IMR-90 (cell line): ENCODE measurements around the gene TIAM2. TPM values are rescaled to one million over a fixed set of nuclear protein-coding genes. Genes with fewer than 3 reads are reported as not detected.

Experiments
- ATAC-seq: fragments of 200-7000 bp; cut with Tn5 transposase; 2 replicates; pipeline ENCODE4 v1.9.1; 2020; ENCODE audit warnings: low read depth, mild to moderate bottlenecking, moderate library complexity
- BruUV-seq: library from RNA; stranded (reverse); fragments of 400-500 nt; replicated peaks from 2 replicates; lab custom pipeline; 2021; lab: Mats Ljungman, UMichigan
- CTCF ChIA-PET: fragments of 300-600 bp; formaldehyde crosslinking; extraction: SDS; loops from one replicate; lab custom pipeline; 2021; ENCODE audit warnings: antibody characterized with exemption; lab: Yijun Ruan, JAX
- POLR2A ChIA-PET: fragments of 300-600 bp; sonication (Branson Sonifier 250); formaldehyde crosslinking; loops from one replicate; lab custom pipeline; 2022; ENCODE audit warnings: antibody characterized with exemption; ENCODE audit not compliant: unreplicated experiment; lab: Charles Lee
- DNase-seq: peaks from one replicate; pipeline ENCODE4 v3.0.0; 2013
- H2AFZ ChIP-seq: replicated peaks from 2 replicates; pipeline ENCODE3; 2013; ENCODE audit warnings: low read length, mild to moderate bottlenecking; ENCODE audit not compliant: poor library complexity
- H2AK5ac ChIP-seq: 2 replicates; pipeline ENCODE4 v1.6.1; 2013; ENCODE audit warnings: low read depth, low read length, inconsistent platforms
- H2AK9ac ChIP-seq: replicated peaks from 2 replicates; pipeline ENCODE3; 2013; ENCODE audit warnings: mild to moderate bottlenecking, low read depth, low read length, moderate library complexity; ENCODE audit not compliant: poor library complexity
- H2BK120ac ChIP-seq: 2 replicates; pipeline ENCODE4 v1.6.1; 2013; ENCODE audit warnings: low read depth, low read length, inconsistent platforms
- H2BK15ac ChIP-seq: 3 replicates; pipeline ENCODE4 v1.6.1; 2013; ENCODE audit warnings: low read depth, low read length, inconsistent platforms
- H2BK20ac ChIP-seq: 2 replicates; pipeline ENCODE4 v1.6.1; 2013; ENCODE audit warnings: low read depth, mild to moderate bottlenecking, inconsistent platforms, low read length, moderate library complexity
- H2BK5ac ChIP-seq: 2 replicates; pipeline ENCODE4 v1.6.1; 2013; ENCODE audit warnings: mild to moderate bottlenecking, low read depth, low read length, inconsistent platforms; ENCODE audit not compliant: poor library complexity, severe bottlenecking
- H3K14ac ChIP-seq: replicated peaks from 2 replicates; pipeline ENCODE4 v1.6.1; 2013; ENCODE audit warnings: low read depth, low read length, inconsistent platforms
- H3K18ac ChIP-seq: 2 replicates; pipeline ENCODE4 v1.6.1; 2013; ENCODE audit warnings: low read depth, low read length, control low read depth
- H3K23ac ChIP-seq: 2 replicates; pipeline ENCODE4 v1.6.1; 2013; ENCODE audit warnings: low read depth, low read length, inconsistent platforms
- H3K27ac ChIP-seq: 2 replicates; pipeline ENCODE4 v1.5.1; 2013; ENCODE audit warnings: mild to moderate bottlenecking, control low read depth, low read length; ENCODE audit not compliant: insufficient read depth
- H3K27me3 ChIP-seq: 2 replicates; pipeline ENCODE4 v1.6.1; 2013; ENCODE audit warnings: low read length; ENCODE audit not compliant: control insufficient read depth, insufficient read depth
- H3K36me3 ChIP-seq: 2 replicates; pipeline ENCODE4 v1.6.1; 2013; ENCODE audit warnings: low read length, mixed read lengths; ENCODE audit not compliant: control insufficient read depth, insufficient read depth
- H3K4ac ChIP-seq: 2 replicates; pipeline ENCODE4 v1.6.1; 2013; ENCODE audit warnings: low read depth, low read length, inconsistent platforms
- H3K4me1 ChIP-seq: 2 replicates; pipeline ENCODE4 v1.6.1; 2013; ENCODE audit warnings: low read length, mixed read lengths; ENCODE audit not compliant: control insufficient read depth, insufficient read depth
- H3K4me2 ChIP-seq: 2 replicates; pipeline ENCODE4 v1.6.1; 2013; ENCODE audit warnings: low read depth, mild to moderate bottlenecking, control low read depth, low read length, moderate library complexity
- H3K4me3 ChIP-seq: 2 replicates; pipeline ENCODE4 v1.5.1; 2013; ENCODE audit warnings: low read depth, mild to moderate bottlenecking, control low read depth, low read length, moderate library complexity; ENCODE audit not compliant: insufficient read depth
- H3K56ac ChIP-seq: 2 replicates; pipeline ENCODE4 v1.6.1; 2013; ENCODE audit warnings: low read length, inconsistent platforms; ENCODE audit not compliant: insufficient read depth; ENCODE audit errors: extremely low read depth
- H3K79me1 ChIP-seq, 2 experiments: 2 replicates each; pipeline ENCODE4 v1.6.1; 2013; ENCODE audit warnings: low read length in 2 of 2, inconsistent platforms in 1 of 2, low read depth in 1 of 2
- H3K9ac ChIP-seq: 2 replicates; pipeline ENCODE4 v1.6.1; 2013; ENCODE audit warnings: low read depth, low read length, control low read depth
- H3K9me1 ChIP-seq: 2 replicates; pipeline ENCODE4 v1.6.1; 2013; ENCODE audit warnings: low read length, inconsistent platforms; ENCODE audit not compliant: insufficient read depth
- H3K9me3 ChIP-seq: 2 replicates; pipeline ENCODE4 v1.6.1; 2013; ENCODE audit warnings: low read length; ENCODE audit not compliant: control insufficient read depth, insufficient read depth
- H4K20me1 ChIP-seq: 2 replicates; pipeline ENCODE4 v1.6.1; 2013; ENCODE audit warnings: low read length, inconsistent platforms; ENCODE audit not compliant: insufficient read depth
- H4K5ac ChIP-seq: 2 replicates; pipeline ENCODE4 v1.6.1; 2013; ENCODE audit warnings: mild to moderate bottlenecking, low read depth, low read length, control low read depth
- H4K8ac ChIP-seq, 2 experiments: 2 replicates each; pipeline ENCODE4 v1.6.1; 2013; ENCODE audit warnings: low read depth in 2 of 2, low read length in 2 of 2, control low read depth in 1 of 2, inconsistent platforms in 1 of 2
- H4K91ac ChIP-seq: 2 replicates; pipeline ENCODE4 v1.6.1; 2013; ENCODE audit warnings: low read depth, low read length, inconsistent platforms; ENCODE audit not compliant: insufficient read depth
- CHD1 ChIP-seq: IDR thresholded peaks from 2 replicates; pipeline ENCODE4 v1.6.1; 2012; ENCODE audit warnings: low read depth, low read length, improper control_type of control experiment
- CTCF ChIP-seq: conservative IDR thresholded peaks from 2 replicates; pipeline ENCODE4 v1.5.1; 2012; ENCODE audit warnings: mild to moderate bottlenecking, low read depth, low read length, improper control_type of control experiment
- FOS ChIP-seq: fragments of 150-350 bp; IDR thresholded peaks from 2 replicates; pipeline ENCODE4 v1.6.1; 2016; ENCODE audit warnings: low read depth, low read length
- MAZ ChIP-seq: IDR thresholded peaks from 2 replicates; pipeline ENCODE4 v1.6.1; 2012; ENCODE audit warnings: low read depth, mild to moderate bottlenecking, low read length, improper control_type of control experiment, moderate library complexity, borderline replicate concordance
- POLR2A ChIP-seq: IDR thresholded peaks from 2 replicates; pipeline ENCODE4 v1.6.1; 2012; ENCODE audit warnings: mild to moderate bottlenecking, low read depth, low read length
- RAD21 ChIP-seq: IDR thresholded peaks from 2 replicates; pipeline ENCODE4 v1.6.1; 2012; ENCODE audit warnings: low read length, improper control_type of control experiment
- RFX5 ChIP-seq: IDR thresholded peaks from 2 replicates; pipeline ENCODE4 v1.8.0; 2012; ENCODE audit warnings: low read depth, mild to moderate bottlenecking, low read length, moderate library complexity
- USF2 ChIP-seq: fragments of 150-350 bp; IDR thresholded peaks from 2 replicates; pipeline ENCODE4 v1.6.1; 2017; ENCODE audit warnings: mild to moderate bottlenecking, antibody characterized with exemption, low read length, low read depth
- WGBS, 2 experiments: methylation state at CpG; one replicate each; pipeline versions ENCODE4 v1.1.5 to v1.1.7; 2013; ENCODE audit warnings: missing lambda C conversion rate in 2 of 2; ENCODE audit not compliant: insufficient read length in 1 of 2; ENCODE audit errors: extremely low coverage in 2 of 2; 5-methylcytosine and 5-hydroxymethylcytosine counted together
- dilution Hi-C: fragments of 300-500 bp; cut with HindIII; formaldehyde crosslinking; loops from one replicate; pipeline ENCODE4 v1.14.3; 2018; ENCODE audit warnings: low sequenced_read_pairs; ENCODE audit not compliant: unreplicated experiment
- in situ Hi-C: fragments of 300-500 bp; cut with MboI; formaldehyde crosslinking; loops from 3 replicates; pipeline ENCODE4 v1.14.3; 2019; ENCODE audit warnings: low sequenced_read_pairs, inconsistent platforms, mixed read lengths
- intact Hi-C: fragments of 100-400 bp; cut with micrococcal nuclease; formaldehyde crosslinking; loops from 2 replicates; pipeline ENCODE4 v1.10.0; 2022
- polyA plus RNA-seq, 3 experiments: library from polyadenylated mRNA; depleted of rRNA; stranded (reverse); fragments of >200 nt; gene quantifications; 2 replicates each; pipeline ENCODE4 v1.2.3, GENCODE V29; 2012; ENCODE audit warnings: low replicate concordance in 1 of 3
- total RNA-seq: library from RNA; depleted of rRNA; stranded (reverse); fragments of >200 nt; gene quantifications from 2 replicates; pipeline ENCODE4 v1.2.3, GENCODE V29; 2012

The TIAM2 gene
- total and polyA plus RNA-seq, 2 of the 4 experiments (the other 2 are of a cell fraction): 3.1 to 4.7 TPM

DNA sequence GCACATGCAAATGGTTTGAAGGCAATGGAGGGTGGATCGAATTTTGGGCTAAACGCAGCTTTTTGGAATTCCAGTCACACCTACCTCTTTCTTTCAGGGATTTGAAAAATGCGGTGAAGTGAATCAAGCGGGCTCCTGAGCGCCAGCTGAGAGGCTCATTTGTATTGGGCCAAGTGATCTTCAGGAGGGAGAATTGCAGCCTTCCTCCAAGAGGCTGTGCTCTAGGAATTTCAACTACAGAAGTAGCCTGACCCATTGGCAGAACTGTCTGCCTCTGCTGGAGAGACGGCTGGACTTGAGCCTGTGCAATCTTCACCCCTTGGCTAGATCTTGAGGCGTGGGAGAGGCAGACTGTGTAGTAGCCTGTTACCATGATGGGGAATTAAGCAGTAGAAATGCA is 5.7 kb upstream of the TIAM2 start:
- Histone ChIP-seq H3K9ac (no peak overlapping the region), H3K27me3 (no peaks in the 10 kb centered on the region), H2AK9ac (no peak overlapping the region), H3K36me3 (no peaks in the 10 kb centered on the region), H3K79me1 (no peaks in the 10 kb centered on the region), H3K9me3 (no peaks in the 10 kb centered on the region), H3K14ac (no peak overlapping the region), H4K5ac (no peak overlapping the region), H4K91ac (no peak overlapping the region), H2AK5ac (no peak overlapping the region), H2AFZ (no peak overlapping the region), H2BK15ac (no peak overlapping the region), H3K18ac (no peak overlapping the region), H3K9me1 (no peaks in the 10 kb centered on the region), H3K27ac (no peak overlapping the region), H4K8ac (no peak overlapping the region), H3K4me1 (no peaks in the 10 kb centered on the region), H2BK20ac (no peak overlapping the region), H4K20me1 (peaks cover 4% of the 10 kb centered on the region; the same call in 1 of the 2 replicates), H3K4me2 (no peak overlapping the region), H2BK120ac (no peak overlapping the region), H3K23ac (no peak overlapping the region), H3K56ac (no peak overlapping the region), H2BK5ac (no peak overlapping the region), H3K4me3 (no peak overlapping the region), H3K4ac (no peak overlapping the region)
- ATAC-seq (no peak), DNase-seq (no peak)
- TF ChIP-seq FOS (no peak), RAD21 (no peak), CHD1 (no peak), POLR2A (no peak), CTCF (no peak), MAZ (no peak), RFX5 (no peak), USF2 (no peak)
- in situ Hi-C loops: no loop called here
- no TSS peak for BruUV-seq
- WGBS, 2 experiments: no CpG with 5 or more reads among the region's 7 CpGs
- intact Hi-C loops: no loop called here
- ChIA-PET POLR2A (no interaction called here), CTCF (no interaction called here)
- dilution Hi-C loops: no loop called here
